Cardiac muscle cell (in vitro differentiated cells and primary cell): ENCODE data around the gene HIVEP2. TPM values are rescaled to one million over a fixed set of nuclear protein-coding genes. Genes with fewer than 3 reads are reported as not detected.
"Not testable (repeated sequence)": the region's sequence is repeated elsewhere in the genome, so short reads cannot be mapped to it uniquely, and the experiment has no call there.

Experiments used
- DNase-seq, 2 donors: peaks; one replicate each; pipeline versions ENCODE4 v3.0.0 to v3.0.0-alpha.2; 2010 to 2017; ENCODE audit warnings: low read depth in 1 of 2, low spot score in 1 of 2
- H3K27ac ChIP-seq: fragments of 200-600 bp; sonication (generic); 2 replicates; pipeline ENCODE4 v1.5.1; 2016
- H3K27me3 ChIP-seq: fragments of 200-600 bp; sonication (generic); 2 replicates; pipeline ENCODE4 v1.6.0; 2016; ENCODE audit warnings: control low read depth
- H3K36me3 ChIP-seq: fragments of 200-600 bp; sonication (generic); 2 replicates; pipeline ENCODE4 v1.5.1; 2016; ENCODE audit warnings: control low read depth
- H3K4me1 ChIP-seq: fragments of 200-600 bp; sonication (generic); 2 replicates; pipeline ENCODE4 v1.8.1; 2017; ENCODE audit warnings: low read depth, mild to moderate bottlenecking, mixed run types
- H3K4me3 ChIP-seq: fragments of 200-600 bp; sonication (generic); 2 replicates; pipeline ENCODE4 v1.5.1; 2016; ENCODE audit warnings: mild to moderate bottlenecking
- H3K9me3 ChIP-seq: fragments of 200-600 bp; sonication (generic); 2 replicates; pipeline ENCODE4 v1.5.1; 2017; ENCODE audit warnings: low read depth, mild to moderate bottlenecking, control low read depth
- CTCF ChIP-seq: IDR thresholded peaks from 2 replicates; pipeline ENCODE4 v1.5.1; 2012; ENCODE audit warnings: low read depth, mild to moderate bottlenecking, low read length
- polyA plus RNA-seq: library from polyadenylated mRNA; unstranded; fragments of >200 nt; fragmentation: Nextera tagmentation; extraction: Ambion mirVana; gene quantifications from 2 replicates; pipeline ENCODE4 v1.2.1, GENCODE V29; 2016
- total RNA-seq: library from RNA; depleted of rRNA; stranded (reverse); fragments of >200 nt; gene quantifications from 2 replicates; pipeline ENCODE4 v1.2.3, GENCODE V29; 2016

Gene HIVEP2
- total RNA-seq, result 12.0 and 18.0 TPM in 2 replicates
- 3.6 and 4.8 TPM in 2 replicates for polyA plus RNA-seq

GRCh38 chr6:142945049-142945445 is at the start of gene HIVEP2:
TSS of gene HIVEP2 (minus strand) at chr6:142945176. CDS start at chr6:142774738, 170,438 bp downstream.
- TF ChIP-seq CTCF, result no peak
- peaks cover 17% of the 10 kb centered on the region for H3K4me1 ChIP-seq
- H3K9me3 ChIP-seq, result no peaks in the 10 kb centered on the region
- H3K4me3 ChIP-seq, result peak within 1 kb of the TSS; percentile 94
- DNase-seq, result peak; percentile 93
- peak within 1 kb of the TSS; percentile 100 for H3K27ac ChIP-seq
- no peaks in the 10 kb centered on the region for H3K36me3 ChIP-seq
- H3K27me3 ChIP-seq, result no peaks in the 10 kb centered on the region

- Histone ChIP-seq H3K9me3 (no peaks in the 10 kb centered on the region), H3K4me3 (no peak overlapping the region), H3K27ac (no peak overlapping the region), H3K27me3 (no peaks in the 10 kb centered on the region), H3K36me3 (no peaks in the 10 kb centered on the region), H3K4me1 (no peaks in the 10 kb centered on the region)
- no peak for DNase-seq
- no peak for TF ChIP-seq CTCF
Measured at GRCh38 chr6:142993977-142994376, 49.0 kb upstream of the HIVEP2 start.

GRCh38 chr6:142987490-142987889 is 42.5 kb upstream of the HIVEP2 start:
- Histone ChIP-seq H3K4me1 (no peaks in the 10 kb centered on the region), H3K27ac (no peak overlapping the region), H3K9me3 (no peaks in the 10 kb centered on the region), H3K4me3 (no peak overlapping the region), H3K36me3 (no peaks in the 10 kb centered on the region), H3K27me3 (no peaks in the 10 kb centered on the region)
- TF ChIP-seq CTCF, result no peak
- no peak for DNase-seq

GRCh38 chr6:142985281-142985680 is 40.3 kb upstream of the HIVEP2 start:
- TF ChIP-seq CTCF, result no peak
- peak in 1 of 2 donors; percentile 17 for DNase-seq
- Histone ChIP-seq H3K9me3 (no peaks in the 10 kb centered on the region), H3K4me3 (no peak overlapping the region), H3K27ac (no peak overlapping the region), H3K4me1 (no peaks in the 10 kb centered on the region), H3K27me3 (no peaks in the 10 kb centered on the region), H3K36me3 (no peaks in the 10 kb centered on the region)

- no peaks in the 10 kb centered on the region for H3K36me3 ChIP-seq
- no peaks in the 10 kb centered on the region for H3K4me1 ChIP-seq
- H3K27ac ChIP-seq, result no peak overlapping the region
- no peaks in the 10 kb centered on the region for H3K9me3 ChIP-seq
- no peaks in the 10 kb centered on the region for H3K27me3 ChIP-seq
- DNase-seq, result no peak
- H3K4me3 ChIP-seq, result no peak overlapping the region
- no peak for TF ChIP-seq CTCF
Measured at GRCh38 chr6:142984386-142984785, 39.4 kb upstream of the HIVEP2 start.

GRCh38 chr6:142975365-142975764 is 30.4 kb upstream of the HIVEP2 start:
- no peak for DNase-seq
- TF ChIP-seq CTCF, result no peak
- no peaks in the 10 kb centered on the region for H3K36me3 ChIP-seq

GRCh38 chr6:142970941-142971340 is 26.0 kb upstream of the HIVEP2 start:
- H3K36me3 ChIP-seq, H3K4me3 ChIP-seq, DNase-seq, H3K4me1 ChIP-seq, H3K27ac ChIP-seq, H3K27me3 ChIP-seq, H3K9me3 ChIP-seq: not testable (repeated sequence)

More at GRCh38 chr6:142975365-142975764, 30.4 kb upstream of the HIVEP2 start:
- no peak overlapping the region for H3K27ac ChIP-seq
- no peaks in the 10 kb centered on the region for H3K27me3 ChIP-seq
- H3K9me3 ChIP-seq, result no peaks in the 10 kb centered on the region
- no peaks in the 10 kb centered on the region for H3K4me1 ChIP-seq
- no peak overlapping the region for H3K4me3 ChIP-seq
